Activated effector memory CD4-positive, alpha-beta T cell treated with Interleukin-2 at 50 U/mL for 16 hours (primary cell): ENCODE results near the gene RNF217.

Source experiments
- DNase-seq: peaks from one replicate; pipeline ENCODE4 v3.0.0-alpha.2; 2020

The RNF217 gene

DNA sequence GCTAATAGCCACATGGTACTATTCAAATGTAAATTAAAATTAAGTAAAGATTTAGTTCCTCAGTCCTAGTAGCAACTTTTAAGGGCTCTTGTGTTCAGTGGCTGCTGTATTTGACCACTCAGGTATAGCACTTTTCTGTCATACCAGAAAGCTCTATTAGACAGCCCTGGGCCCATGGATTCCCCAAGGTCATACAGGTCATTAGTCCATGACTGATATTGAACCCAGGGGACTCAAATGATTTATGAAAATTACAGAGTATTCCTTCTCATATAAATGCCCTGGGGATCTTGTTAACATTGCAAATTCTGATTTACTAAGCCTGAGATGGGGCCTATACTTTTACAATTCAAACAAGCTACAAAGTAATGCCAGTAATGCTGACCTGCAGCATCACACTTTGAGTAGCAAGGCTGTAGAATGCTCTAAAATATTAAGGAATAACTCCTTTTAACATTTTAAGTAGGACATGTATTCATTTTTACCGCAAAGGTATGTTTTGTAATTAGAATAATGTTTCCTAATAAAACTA, 29.6 kb downstream of the RNF217 start:
- no peak for DNase-seq

DNA sequence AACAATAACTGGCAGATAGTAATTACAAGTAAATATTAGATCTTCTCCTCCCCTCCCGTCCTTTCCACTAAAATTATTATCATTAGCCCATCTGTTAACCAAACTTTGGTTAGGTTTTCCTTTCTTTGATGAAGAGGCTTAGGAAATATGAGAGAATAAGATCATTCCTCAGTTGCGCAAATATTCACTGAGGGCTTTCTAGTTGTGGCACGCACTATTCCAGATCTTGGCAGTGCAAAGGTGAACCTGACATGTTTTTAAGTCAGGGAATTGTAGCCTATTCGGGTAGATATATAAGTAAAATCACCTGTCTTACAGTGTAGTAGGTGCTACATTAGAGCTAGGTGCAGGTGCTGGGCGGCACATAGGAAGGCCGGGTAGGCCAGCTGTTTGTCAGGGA, 31.1 kb downstream of the RNF217 start:
- no peak for DNase-seq

DNA sequence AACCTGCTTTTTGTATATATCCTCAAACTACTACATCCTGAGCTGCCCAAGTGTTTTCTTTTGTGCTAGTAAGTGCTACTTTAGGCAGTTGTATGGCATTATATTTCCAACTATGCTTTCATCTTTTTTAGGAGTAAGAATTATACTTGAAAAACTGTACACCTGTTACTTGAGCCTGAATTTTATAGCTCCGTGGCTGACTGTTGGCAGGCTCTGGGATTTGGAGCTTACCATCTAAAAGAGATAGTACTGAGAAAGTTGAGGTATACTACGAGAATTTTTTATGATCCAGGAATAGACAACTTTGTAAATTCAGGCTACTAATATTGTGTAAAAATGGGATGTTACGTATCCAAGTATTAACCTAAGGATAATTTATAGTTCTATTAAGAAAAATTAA, 32.4 kb downstream of the RNF217 start:
- DNase-seq: no peak

DNA sequence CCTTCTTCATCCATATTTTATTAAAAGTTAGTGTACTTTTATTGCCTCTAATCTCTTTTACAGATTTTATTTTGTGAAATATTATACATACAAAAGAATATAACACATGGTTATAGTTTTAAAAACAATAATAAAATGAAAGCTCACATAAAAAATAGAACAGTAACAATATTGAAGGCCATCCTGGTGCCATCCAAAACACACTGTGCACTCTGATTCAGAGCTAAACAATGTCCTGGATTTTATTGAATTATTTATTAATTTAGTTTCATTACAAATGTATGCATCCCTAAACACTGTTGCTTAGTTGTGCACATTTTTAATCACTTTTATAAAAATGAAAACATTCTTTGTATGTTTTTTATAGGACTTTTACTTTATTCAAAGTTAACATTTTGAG, 32.9 kb downstream of the RNF217 start:
- DNase-seq: no peak

DNA sequence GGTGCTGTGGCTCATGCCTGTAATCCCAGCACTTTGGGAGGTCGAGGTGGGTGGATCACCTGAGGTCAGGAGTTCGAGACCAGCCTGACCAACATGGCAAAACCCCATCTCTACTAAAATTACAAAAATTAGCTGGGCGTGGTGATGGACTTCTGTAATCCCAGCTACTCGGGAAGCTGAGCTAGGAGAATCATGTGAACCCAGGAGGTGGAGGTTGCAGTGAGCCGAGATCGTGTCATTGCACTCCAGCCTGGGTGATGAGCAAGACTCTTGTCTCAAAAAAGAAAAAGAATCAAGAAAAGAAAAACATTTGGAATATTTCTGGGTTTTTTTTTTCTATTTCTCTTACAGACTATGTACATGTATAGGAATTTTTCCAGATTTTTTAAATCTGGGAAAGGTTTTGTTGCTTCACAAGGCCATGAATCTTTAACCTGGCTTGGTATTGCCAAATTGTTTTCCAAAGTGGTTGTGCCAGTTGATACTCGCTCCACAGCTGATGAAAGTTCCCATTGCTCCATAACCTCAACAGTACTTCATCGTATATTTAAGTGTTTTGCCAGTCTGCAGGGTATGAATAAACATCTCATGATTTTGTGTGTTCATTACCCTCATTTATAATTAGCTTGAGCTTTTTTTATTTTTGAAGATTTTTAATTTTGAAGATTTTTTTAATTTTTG, 33.5 kb downstream of the RNF217 start:
- no peak for DNase-seq

DNA sequence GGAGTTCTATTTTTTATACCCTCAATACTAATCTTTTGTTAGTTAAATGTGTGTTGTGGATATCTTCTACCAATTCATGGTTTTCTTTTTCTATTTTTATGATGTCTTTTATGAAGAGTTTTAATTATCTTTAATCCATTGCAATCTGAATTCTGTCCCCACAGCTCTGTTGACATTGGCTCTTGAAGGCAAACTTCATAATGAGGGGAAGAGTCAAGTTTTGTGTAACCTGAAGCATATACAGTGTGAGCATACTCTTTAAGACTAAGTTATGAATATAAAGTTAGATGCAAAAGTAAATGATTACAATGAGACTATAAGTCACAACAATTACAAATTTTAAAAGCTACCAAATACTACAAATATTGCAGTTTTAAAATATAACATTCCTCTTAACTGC, 34.2 kb downstream of the RNF217 start:
- no peak for DNase-seq

DNA sequence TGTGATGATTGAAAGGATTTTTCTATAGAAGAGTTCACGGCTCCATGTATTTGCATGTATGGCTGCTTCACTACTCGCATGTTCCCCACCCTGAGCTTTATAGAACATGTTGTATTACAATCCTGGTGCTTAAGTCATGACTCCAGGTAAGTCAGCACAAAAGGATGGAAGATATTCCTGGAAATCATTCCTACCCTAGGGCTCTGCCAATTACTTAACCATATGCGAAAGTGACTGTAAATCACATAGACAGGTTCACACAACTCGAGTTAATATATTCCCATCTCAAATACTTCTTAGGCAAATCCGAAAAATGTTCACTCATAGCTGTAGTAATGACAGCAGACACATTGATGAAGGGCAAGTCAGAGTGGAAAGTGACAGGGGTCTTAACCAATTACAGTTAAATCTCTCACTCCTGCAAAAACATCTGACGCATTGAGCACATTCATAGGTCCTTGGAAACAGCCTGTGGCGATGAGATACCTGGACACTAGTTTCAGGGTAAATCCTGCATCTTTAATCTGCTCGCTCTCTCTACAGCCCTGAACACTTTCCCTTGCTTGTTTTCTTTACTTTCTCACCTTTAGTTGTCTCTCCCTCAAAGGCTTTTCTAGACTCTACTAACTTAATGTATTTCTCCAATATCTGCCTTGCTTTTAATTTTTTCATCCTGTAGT, 35.1 kb downstream of the RNF217 start:
- DNase-seq: no peak

DNA sequence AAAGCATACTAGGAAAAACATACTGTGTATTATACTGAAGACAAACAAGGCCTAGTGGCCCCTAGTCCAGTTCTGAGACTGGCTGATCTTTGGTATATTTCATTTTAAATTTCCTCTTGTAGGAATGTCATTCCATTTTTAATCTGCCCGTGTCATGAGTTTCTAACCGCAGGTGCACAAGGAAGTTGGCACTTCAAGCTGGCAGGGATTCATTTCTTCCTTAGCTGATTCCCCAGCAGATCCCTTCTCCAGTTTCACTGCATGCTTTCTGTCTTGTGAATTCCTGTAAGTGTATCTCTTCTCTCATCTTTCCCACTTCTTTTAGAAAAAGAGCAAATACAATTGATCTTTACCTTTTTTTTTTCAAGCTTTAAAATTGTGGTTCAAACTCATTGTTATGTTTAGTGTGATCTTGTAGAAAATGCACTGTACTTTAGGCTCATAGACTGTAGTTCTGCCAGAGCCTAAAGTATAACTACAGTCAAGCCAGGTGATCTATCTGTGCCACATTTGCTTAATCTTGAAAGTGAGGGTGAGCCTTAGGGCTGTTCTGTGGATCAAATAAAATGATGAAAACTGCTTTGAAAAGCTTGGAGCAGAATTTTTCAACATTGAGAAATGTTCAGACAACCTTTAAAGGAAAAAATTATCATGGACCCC, 37.0 kb downstream of the RNF217 start:
- no peak for DNase-seq

DNA sequence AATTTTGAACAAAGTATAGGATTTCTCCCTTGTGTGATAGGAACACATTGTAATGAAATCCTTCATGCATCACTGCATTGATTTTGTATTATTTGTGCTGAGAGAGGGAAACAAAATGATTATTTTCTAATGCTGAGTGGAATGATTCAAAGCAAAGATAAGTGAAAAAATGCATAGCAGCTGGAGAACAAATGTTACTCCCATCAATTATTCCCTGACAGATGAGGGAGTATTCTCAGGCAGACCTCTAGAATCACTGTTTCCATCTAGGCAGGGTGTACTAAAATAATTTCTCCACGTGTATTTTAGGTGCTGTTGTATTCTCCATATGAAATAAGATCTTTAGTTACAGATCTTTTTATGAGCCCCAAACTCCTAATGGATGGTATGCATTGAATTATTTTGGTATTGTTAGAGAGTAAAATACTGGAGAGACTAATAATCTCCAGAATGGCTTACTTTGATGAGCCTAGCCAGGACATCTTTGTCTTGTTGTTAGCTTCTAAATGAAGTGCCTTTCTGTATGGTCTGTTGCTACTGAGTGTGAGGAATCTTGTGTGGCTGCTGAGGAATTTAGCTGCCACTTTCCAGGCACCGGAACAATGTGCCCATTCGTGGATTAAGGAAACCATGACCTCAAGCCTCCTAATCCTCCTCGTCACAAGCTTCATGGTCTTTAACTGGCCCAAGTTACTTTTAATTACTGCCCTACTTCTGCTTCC, 39.6 kb downstream of the RNF217 start:
- no peak for DNase-seq

DNA sequence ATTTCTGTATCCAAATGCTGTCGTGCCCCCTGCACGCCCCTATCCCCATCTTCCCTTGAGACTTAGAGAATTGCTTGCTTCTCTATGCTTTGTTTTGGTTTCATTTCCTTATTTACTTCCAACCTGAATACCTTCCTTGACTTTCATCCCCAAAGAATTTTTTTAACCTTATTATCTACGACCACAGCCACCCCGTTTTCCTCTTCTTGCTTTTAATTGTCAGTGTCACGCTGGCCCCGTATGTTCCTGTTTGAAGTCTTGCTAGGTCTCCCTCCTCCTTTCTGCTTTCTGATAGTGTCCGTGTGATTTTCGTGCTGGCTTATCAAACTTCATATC, 40.1 kb downstream of the RNF217 start:
- DNase-seq: no peak

DNA sequence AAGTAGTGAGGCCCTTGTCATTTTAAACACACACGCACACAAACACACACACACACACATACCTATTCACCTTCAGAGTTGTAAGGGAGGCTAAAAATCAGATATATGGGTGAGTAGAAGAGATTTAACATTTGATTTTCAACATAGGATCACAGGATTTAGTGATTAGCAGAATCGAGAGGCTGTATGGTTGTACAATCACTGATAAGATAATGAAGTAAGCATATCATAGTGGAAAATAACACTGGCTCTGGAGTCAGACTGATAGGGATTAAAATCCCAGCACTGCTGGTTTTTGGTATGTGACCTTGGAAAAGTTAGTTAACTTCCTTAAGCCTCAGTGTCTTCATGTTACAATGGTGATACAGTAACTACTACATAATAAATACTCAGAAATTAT, 40.8 kb downstream of the RNF217 start:
- DNase-seq: no peak

DNA sequence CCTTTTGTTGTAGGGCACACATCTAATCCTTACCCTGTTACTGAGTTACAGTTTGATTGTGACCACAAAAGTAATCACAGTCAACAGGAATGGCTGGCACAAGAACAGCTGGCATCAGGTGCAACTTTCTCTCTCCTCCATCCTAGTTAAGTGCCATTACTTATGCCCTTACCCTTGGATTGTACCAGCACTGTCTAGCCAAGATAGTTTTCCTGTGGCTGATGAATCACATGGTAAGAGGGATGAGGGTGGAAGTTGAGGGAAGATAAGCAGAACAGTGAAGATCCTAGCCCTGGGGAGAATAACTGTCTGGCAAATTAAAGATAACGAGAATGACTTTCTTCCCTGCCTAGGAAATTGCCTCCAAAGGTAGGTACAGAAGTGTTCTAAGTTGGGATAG, 42.0 kb downstream of the RNF217 start:
- DNase-seq: no peak

DNA sequence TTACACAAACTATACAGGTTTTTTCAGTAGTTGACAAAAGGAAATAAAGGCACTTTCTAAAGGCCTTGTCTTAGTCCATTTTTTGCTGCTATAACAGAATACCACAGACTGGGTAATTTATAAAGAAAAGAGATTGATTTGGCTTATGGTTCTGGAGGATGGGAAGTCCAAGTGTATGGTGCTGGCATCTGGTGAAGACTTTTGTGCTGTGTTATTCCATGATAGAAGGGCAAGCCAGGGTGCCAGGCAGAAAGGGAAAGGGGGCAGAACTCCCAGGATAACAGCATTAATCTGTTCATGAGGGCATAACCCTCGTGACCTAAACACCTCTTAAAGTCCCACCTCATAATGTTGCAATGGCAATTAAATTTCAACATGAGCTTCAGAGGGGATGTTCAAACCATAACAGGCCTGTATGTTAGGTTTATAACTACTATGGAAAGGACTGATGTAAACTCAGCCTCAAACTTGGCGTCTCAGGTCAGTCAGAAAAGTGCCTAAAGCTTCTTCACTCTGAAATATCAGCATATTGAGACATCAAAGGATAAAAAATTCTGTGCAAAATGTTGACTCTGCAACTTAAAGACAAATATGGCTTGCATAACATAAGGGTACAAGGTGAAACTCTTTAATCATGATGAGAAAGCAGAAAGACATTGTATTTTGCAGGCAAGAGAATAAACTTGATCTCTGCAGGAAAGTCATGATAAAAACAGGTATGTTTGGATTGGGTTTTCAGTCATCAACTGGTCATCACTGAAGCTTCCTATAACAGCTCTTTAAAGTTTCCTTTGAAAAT, 42.8 kb downstream of the RNF217 start:
- no peak for DNase-seq

DNA sequence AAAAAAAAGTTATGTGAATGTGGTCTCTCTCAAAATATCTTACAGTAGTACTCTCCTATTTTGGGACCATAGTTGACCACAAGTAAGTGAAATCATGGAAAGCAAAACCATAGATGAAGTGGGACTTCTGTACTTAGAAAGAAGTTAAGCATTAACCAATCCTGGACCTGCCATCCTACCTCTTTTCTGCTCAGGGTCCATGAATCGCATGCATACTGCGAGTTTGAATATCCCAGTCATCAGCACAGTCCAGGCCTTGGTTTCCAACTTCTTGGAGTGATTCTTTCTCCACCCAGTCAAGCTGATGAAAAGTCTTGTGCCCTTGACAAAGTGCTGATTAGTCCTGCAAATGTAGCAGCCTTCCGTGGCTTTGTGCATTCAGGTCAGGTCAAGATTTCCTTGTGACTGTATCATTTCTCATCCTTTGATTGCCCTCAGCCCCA, 46.0 kb downstream of the RNF217 start:
- no peak for DNase-seq

DNA sequence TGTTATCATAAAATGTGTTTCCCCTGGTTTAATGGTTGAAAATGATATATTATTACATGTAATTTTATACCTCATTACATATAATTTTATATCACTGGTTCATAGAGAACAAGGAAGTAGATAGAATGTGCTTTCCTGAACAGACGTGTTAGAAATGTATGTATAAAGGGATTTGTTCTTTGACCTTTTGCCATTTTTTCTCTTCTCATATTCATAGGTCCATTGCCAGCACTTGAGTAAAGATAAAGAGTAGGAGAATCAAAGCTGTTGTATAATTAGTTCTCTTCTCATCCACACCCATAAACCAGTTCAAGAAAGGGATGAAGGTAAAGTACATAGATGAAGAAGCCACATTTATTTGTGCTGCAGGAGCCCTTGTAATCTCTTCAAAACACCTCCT, 46.7 kb downstream of the RNF217 start:
- no peak for DNase-seq

DNA sequence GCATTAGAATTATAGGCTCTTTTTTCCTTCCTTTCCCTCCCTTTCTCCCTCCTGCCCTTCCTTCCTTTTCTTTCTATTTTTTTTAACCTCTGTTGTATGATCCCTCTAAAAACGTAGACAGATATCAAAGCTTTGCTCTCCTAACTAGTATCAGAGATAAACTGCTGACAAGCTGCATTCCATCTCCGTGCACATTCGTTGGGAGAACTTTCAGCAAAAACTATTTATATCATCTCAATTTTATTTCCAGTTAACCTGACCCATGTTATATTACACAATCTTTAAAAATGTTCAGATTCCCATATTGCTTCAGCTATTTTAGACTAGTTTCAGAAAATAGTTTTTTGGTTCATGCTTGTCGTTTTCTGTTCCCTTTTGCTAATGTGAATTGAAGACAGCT, 47.3 kb downstream of the RNF217 start:
- no peak for DNase-seq

DNA sequence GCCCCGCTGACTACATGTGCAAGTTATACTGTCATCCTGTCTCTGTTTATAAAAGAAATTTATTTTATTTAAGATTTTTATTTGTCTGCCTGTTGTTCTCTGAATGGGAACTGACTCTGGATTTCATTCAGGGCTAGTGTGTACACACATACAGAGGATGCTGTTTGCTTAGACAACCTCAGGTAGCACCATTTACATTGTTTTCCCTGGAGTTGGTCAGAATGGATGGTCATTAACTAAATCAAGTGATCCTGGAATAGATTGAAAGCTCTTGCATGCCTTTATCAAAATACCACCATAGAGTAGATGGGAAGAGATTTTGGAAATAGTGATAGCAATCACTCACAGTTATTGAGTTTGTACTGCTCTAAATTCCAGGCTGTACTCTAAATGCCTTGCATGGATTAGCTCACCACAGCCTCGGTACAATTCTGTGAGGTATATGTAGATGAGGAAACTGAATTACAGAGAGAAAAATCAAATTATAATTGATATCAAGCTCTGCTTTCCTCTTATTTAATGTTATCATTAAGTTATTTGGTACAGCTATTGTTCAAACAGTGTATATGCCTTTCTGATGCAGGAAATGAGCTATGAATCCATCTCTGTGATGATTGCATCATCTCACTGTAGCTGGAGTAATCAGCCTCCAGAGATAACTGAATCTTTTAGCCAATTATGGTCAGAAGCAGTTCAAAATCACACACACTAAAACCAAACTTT, 51.9 kb downstream of the RNF217 start:
- DNase-seq: no peak

DNA sequence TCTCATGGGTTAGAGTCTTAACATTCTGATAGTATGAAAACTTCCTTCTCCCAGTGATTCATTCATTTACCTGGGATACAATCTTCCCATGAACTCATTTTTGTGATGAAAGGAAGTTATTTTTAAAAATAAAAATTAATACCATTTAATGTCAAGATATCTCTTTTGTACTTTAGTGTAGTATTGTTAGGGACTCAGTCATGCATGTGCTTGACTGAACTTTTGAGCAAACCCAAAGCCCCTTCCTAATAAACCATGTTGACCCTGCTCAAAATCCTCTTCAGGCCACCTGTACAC, 52.4 kb downstream of the RNF217 start:
- no peak for DNase-seq

DNA sequence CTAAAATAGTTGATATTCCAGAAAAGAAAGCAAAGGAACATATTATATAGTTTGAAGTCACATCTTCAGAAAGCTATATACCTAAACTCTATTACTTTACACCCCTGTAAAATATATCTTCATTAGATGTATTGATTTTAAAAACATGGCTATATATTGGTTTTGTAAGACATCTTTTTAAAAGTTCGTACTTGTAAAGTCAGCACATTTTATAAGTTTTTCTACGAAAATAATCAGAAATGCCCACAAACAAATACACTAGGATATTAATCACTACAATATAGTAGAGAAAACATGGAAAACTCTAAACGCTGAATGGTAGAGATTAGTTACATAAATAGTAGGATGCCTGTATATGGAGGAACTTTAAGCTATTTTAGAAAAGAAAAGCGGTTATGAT, 52.9 kb downstream of the RNF217 start:
- no peak for DNase-seq

DNA sequence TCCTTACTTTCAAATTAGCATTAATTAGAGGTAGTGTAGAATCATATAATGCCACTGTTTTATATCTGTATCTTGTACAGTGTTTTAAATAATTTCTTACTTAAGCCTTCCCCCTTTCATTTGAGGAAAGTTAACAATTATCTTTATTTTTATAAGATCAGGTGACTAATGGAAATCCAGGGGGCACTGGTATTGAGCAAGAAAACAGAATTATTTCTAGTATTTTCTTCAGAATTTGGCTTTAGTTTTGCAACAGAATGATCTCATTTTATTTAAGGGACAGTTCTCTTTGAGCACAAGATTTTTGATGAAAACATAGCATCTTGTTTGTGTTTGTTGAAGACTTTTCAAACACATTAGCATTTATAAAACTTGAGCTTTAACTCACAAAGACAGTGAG, 55.9 kb downstream of the RNF217 start:
- DNase-seq: no peak

DNA sequence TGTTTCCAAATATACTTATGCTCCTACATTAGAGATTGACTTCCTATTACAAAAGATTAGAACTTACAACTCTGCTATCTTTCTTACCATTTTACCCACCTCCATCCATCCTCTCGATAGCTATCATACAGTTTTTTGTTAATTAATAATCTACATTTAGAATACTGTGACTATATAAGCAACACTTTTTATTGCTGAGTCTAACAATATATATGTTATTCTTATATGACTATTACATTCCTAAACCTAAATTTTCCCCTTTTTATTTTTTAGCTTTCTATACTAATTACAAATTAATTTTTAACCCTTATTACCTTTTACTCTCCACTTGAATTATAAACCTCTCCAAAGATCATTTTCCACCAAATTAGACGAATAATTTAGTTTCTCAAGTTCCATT, 57.0 kb downstream of the RNF217 start:
- DNase-seq: no peak

DNA sequence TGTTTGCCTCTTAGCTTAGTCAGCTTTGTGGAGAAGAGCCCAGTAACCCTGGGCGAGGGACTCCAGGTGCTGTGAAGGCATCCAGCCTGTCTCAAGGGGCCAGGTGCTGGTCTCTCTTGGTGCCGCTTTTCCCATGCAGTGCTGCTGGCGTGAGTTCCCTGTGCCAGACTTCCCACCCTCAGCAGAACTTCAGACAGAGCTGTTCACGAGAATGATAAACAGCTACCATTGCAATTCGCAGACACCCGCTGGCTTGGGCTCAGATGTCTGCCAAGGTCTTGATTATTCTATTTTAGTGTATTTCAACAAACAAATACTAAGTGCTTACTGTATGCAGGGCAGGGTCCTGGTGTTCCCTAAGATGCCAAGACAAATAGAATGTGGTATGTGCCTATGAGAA, 57.7 kb downstream of the RNF217 start:
- no peak for DNase-seq
